PC-9 (cell line): ENCODE measurements around the gene C3orf18.

Source experiments
- CTCF ChIP-seq: fragments of 200-600 bp; sonication (generic); conservative IDR thresholded peaks from 2 replicates; pipeline ENCODE4 v1.6.1; 2017; ENCODE audit warnings: mixed run types, antibody characterized with exemption, mild to moderate bottlenecking, moderate library complexity
- EZH2 ChIP-seq: fragments of 200-600 bp; sonication (generic); IDR thresholded peaks from 2 replicates; pipeline ENCODE4 v1.8.0; 2017; ENCODE audit warnings: antibody characterized with exemption, low read depth

GRCh38 chr3:50509715-50510114 is 57.8 kb downstream of the C3orf18 start:
- TF ChIP-seq CTCF (no peak), EZH2 (no peak)
